GM21360 (cell line): ENCODE measurements around the gene TBC1D21.

Source experiments
- ATAC-seq: cut with Tn5 transposase; IDR thresholded peaks from one replicate; pipeline ENCODE4 v1.9.1; 2021; ENCODE audit warnings: mild to moderate bottlenecking, moderate library complexity; ENCODE audit not compliant: unreplicated experiment

TBC1D21 gene

DNA sequence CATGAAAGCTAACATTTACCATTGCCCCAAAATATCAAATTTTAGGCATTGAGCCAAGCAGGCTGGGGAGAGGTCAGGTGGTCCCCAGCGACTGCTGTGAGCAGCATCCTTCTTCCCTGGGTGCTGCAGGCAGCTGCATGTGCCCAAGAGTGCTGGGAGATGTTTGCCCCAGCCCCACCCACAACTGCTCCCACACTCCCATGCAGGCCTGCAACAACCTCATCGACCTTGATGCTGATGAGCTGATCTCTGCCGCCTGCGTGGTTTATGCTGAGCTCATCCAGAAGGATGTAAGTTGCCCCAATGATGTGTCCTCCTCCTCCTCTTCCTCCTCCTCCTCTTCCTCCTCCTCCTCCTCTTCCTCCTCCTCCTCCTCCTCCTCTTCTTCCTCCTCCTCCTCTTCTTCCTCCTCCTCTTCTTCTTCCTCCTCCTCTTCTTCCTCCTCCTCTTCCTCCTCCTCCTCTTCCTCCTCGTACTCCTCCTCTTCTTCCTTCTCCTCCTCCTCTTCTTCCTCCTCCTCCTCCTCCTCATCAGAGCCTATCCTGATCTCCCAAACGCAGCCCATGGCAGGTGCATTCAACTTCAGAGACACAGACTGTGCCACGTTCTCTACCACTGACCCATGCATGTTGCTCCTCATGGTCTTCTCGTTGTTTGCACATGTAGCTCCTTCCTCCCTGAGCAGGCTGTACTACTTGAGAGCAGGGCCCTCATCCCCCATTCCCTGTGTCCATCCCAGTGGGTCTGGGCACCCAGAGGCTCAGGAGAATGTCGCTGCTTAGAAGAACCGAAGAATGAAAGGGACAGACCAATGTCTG, 15.1 kb downstream of the TBC1D21 start:
- ATAC-seq = no peak

GRCh38 chr15:73889053-73889761, 15.8 kb downstream of the TBC1D21 start:
- ATAC-seq = no peak

DNA sequence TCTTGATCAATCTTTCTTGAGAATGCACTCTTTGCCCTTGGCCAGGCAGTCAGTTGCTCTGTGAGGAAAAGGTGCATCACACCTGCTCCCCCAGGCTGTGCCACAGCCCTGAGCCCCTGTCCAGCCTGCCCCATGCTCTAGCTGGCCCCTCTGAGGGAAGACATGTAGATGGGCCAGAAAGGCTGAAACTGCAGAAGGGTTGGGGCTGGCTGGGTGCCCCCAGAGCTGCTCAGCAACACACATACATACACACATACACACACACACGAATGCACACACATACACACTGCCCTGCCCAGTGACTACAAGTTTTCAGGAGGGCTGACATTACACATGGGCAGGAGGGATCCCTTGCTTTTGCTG, 16.4 kb downstream of the TBC1D21 start:
- no peak for ATAC-seq

DNA sequence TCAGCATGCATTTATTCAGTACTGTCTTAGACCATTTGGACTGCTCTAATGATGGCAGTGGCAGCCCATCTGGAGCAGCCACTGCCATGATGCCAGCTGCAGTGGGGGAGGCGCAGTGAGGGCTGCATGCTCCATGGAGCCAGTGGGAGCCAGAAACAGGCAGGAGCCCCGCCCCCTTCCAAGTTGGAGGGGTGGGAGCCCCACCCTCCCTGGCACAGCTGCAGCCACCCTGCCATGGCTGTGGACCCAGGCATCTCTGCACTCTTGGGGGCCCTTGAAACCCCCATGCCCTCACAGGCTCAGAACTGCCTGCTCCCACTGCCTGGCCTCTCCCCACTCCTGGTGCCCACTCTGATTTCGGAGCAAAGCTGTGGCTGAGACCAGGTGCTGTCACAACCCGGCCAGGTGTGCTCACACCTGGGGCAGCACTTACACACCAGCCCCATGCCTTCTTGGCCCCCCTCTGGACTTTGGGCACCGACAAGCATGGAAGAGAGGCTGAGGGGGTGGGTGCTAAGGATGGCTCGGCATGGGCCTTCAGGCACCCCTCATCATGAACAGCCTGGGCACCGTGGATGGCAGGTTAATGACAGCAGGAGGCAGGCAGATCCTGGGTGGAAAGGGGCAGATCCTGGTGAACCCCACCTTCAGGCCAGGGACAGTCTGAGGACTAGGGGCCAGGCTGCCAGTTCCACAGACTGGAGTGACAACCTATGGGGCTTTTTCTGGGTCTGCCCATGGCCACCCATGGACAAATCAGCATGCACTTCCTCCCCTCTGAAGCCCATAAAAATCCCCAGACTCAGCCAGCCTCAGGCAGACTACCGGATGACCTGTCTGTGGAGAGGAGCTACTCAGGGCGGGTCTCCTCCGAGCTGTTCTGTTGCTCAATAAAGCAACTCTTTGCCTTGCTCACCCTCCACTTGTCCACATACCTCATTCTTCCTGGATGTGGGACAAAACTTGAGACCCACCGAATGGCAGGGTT, 18.3 kb downstream of the TBC1D21 start:
- ATAC-seq = no peak

DNA sequence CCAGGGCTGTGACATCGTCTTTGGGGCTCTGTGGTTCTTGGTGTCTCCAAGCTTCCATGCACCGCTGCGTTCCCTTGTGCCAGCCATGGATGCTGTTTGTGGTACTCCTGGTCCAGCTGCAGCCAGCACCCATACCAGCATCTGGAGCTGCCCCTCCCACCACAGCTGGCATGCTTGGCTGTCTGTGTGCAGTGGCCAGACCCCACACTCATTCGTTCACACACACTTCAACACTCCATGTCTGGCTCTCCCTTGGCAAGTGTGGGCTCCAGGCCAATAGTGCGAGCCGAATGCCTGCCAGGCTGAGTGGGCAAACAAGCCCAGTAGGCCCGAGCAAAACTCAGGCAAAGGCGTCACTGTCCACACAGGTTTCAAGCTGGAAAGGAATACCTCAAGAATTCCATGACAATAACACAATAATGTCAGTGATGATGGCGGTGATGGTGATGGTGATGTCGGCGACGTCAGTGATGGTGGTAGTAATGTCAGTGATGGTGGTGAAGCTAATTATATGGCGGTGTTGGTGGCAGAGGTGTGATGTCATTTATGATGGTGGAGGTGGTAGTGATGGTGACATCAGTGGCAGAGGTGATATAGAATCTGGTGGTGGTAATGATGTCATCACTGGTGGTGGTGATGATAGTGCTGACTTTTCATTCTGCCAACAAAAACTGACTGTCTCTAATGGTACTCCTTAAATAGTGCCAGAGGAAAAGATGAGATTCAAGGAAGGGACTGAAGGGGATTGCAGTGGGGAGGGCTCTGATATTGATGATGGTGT, 19.3 kb downstream of the TBC1D21 start:
- no peak for ATAC-seq

GRCh38 chr15:73894133-73894814, 20.9 kb downstream of the TBC1D21 start:
- ATAC-seq = no peak

- ATAC-seq = no peak
Observed at GRCh38 chr15:73897441-73898261, 24.3 kb downstream of the TBC1D21 start.

DNA sequence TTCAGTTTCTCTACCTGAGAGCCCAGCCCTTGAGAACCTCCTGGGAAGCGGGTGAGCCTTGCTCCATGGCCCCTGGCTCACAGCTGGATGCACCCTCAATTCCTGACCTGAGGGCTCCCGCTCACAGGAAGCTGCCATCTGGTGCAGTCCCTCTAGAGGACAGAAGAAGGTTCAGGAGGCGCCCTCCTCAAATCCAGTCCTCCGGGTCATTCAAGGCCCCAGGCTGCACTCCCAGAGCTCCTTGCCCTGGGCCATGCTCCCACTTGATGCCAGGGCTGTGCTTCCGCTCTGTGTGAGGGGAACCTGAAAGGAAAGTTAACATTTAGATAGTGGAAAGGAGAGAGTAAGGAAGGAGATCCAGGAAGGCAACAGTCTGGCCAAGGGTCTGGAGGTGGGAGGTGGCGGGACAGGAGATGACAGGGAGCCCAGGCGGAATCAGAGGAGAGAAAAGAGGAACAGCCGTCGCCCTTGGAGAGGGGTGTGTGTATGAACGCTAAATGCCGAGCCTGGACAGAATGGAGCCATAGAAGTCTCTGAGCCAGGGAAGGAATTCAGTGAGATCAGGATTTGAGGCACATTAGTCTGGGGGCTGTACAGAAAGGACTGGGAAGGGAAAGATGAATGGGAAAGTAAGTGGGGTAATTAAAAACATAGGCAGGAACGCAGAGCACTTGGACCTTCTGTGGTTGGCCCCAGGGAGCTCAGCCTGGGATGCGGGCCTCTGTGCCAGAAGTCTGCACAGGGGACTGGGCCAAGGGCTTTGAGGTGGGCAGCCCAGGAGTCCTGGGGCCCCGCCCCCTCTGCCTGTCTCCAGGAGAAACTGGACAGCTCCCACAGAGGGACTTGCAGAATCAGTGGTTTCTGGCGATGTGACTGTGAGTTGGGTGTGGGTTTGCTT, 26.1 kb downstream of the TBC1D21 start:
- ATAC-seq = no peak

DNA sequence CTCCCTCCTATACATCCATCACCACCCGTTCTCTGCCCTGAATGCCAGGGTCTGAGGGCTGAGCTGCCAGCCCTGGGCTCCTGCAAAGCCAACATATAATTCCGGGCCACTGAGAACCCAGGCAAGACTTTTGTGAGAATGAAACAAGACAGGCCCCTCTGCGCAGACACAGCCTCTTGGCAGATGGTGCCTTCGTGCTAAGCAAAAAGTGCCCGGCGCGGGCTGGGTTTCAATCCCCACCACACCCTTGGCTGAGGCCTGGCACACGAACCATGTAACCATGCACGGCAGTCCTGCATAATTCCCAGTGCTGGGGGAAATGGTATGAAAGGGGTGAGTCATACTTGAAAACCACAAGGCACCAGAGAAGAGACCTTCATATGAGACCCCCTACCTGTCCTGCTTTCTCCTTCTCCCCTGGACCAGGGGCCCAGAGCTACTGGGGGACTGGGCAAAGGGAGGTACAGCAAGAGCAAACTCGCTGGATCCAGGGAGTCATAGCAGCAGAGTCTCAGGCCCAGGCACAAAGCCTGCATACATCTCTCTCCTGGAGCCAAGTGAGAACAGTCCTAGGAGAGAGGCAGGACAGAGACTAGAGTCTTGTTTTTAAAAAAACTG, 26.8 kb downstream of the TBC1D21 start:
- ATAC-seq = no peak

DNA sequence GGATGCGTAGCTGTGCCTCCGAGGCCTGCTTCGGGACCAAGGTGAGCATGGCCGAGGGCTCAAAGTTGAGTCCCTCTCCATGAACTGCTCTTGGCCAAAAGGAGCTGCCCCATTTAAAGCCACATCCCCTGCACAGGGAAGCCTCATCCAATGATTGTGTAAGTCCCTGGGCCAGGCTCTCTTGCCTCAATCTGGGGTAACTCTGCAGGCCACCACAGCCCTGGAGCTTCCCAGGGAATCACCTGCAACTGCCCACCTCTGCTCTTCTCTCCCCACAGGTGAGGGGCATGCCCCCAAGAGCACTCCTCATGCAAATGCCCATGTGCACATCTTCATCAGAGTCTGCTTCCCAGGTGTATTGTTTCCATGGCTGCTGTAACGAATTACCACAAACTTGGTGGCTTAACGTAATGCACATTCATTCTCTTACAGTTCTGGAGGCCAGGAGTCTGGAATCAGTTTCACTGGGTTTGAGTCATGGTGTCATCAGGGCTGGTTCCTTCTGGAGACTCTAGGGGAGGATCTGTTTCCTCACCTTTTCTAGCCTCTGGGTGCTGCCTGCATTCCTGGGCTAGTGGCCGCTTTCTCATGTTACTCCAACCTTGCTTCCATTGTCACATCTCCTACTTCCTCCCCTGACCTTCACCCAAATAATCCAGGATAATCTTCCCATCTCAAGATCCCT, 27.9 kb downstream of the TBC1D21 start:
- ATAC-seq = no peak

GRCh38 chr15:73902121-73903020, 29.0 kb downstream of the TBC1D21 start:
- no peak for ATAC-seq

DNA sequence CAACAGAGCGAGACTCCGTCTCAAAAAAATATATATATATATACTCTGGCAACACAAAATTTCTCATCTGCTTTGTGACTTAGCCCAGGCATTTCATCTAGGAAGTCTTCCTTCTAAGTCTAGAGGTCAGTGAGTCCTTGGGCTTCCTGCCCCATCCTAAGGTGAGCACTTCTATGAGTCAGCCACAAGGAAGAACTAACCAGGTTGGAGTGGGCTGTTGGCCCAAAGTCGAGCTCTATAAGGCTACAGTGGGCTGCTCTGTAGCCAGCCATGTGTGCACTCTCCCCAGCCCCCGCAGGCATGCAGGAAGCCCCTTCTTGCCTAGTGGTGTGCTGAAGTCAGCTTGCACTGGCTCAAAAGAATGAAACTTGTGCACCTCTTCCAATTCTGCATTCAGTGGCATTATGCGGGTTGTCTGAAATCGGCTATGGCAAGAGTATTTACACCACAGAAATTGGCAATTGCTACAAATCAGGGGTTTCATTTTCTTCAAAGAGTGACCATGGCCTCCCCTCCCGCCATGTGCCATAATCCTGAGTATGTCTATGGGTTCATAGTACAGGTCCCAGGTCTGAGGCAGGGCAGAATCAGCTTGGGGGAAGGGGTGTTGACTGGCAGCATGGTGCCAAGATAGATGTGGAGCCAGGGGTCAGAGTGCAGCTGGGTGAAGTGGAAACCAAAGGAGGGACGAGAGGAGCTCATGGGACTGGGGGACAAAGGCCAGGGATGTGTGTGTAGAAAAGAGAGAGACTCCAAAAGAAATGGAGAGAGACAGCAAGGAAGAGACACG, 30.9 kb downstream of the TBC1D21 start:
- no peak for ATAC-seq

DNA sequence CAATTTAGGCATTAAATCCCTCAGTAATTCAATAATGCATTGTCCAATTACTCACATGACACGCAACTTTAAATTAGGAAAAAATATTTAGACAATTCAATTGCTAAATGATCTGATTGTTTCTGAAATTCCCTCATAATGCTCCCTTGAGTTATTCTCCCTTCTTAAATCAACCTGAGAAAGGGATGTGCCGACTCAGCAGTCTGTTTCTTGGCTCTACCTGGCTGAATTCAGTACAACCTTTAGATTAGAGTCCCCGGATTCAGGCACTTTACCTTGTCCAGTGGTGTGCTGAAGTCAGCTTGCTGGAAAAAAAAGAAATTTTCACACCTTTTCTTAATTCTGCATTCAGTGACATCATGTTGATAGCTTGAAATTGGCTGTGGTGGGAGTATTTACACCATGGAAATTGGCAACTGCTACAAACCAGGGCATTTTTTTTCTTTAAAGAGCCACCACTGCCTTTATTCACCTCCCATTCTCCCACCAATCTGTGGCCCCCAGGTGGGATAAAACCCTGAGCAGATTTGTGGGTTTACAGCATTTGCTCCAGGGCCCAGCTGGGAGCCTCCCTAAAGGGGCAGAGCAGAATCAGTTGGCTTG, 32.0 kb downstream of the TBC1D21 start:
- no peak for ATAC-seq

GRCh38 chr15:73906346-73907034, 33.1 kb downstream of the TBC1D21 start:
- no peak for ATAC-seq
